H1 (cell line): ENCODE results near the gene PRKCA. TPM values are rescaled to one million over a fixed set of nuclear protein-coding genes. Genes with fewer than 3 reads are reported as not detected.
A peak's percentile ranks its signal among the peaks of the same experiment; 100 is the strongest.

Experiments
- CTCF ChIA-PET: fragments of 300-600 bp; sonication (Branson Sonifier 250); formaldehyde crosslinking; loops from one replicate; lab custom pipeline; 2021; ENCODE audit not compliant: partially characterized antibody; lab: Charles Lee
- POLR2A ChIA-PET: fragments of 300-600 bp; sonication (Branson Sonifier 250); formaldehyde crosslinking; loops from one replicate; lab custom pipeline; 2021; ENCODE audit warnings: inconsistent platforms; ENCODE audit not compliant: partially characterized antibody; lab: Charles Lee
- DNase-seq, 2 experiments: peaks; one replicate each; pipeline versions ENCODE4 v3.0.0 to v3.0.0-alpha.2; 2010 to 2022; ENCODE audit warnings: low spot score in 2 of 2, low read depth in 1 of 2, mixed read lengths in 1 of 2
- FAIRE-seq: peaks from 2 replicates; lab custom pipeline; 2011; peaks lifted over from hg19 to GRCh38; lab: Jason Lieb, UNC
- H2AFZ ChIP-seq: 2 replicates; pipeline ENCODE4 v1.8.1; 2012; ENCODE audit warnings: low read length, inconsistent platforms
- H2AK5ac ChIP-seq: 2 replicates; pipeline ENCODE4 v1.6.1; 2013; ENCODE audit warnings: low read depth, low read length
- H2BK120ac ChIP-seq: replicated peaks from 2 replicates; pipeline ENCODE3; 2013; ENCODE audit warnings: low read depth, low read length, inconsistent platforms
- H2BK12ac ChIP-seq: 2 replicates; pipeline ENCODE4 v1.6.1; 2013; ENCODE audit warnings: low read depth, low read length
- H2BK15ac ChIP-seq: 2 replicates; pipeline ENCODE4 v1.6.1; 2013; ENCODE audit warnings: low read length
- H2BK20ac ChIP-seq: 2 replicates; pipeline ENCODE4 v1.6.1; 2013; ENCODE audit warnings: low read length
- H2BK5ac ChIP-seq: 2 replicates; pipeline ENCODE4 v1.6.1; 2013; ENCODE audit warnings: low read depth, low read length
- H3K14ac ChIP-seq: 2 replicates; pipeline ENCODE4 v1.6.1; 2013; ENCODE audit warnings: inconsistent platforms; ENCODE audit not compliant: insufficient read length
- H3K18ac ChIP-seq: 2 replicates; pipeline ENCODE4 v1.6.1; 2013; ENCODE audit warnings: low read length; ENCODE audit errors: extremely low read depth
- H3K23ac ChIP-seq: 2 replicates; pipeline ENCODE4 v1.6.1; 2013; ENCODE audit warnings: inconsistent platforms; ENCODE audit not compliant: insufficient read length
- H3K23me2 ChIP-seq: 2 replicates; pipeline ENCODE4 v1.6.1; 2013; ENCODE audit warnings: low read depth, low read length
- H3K27ac ChIP-seq: 2 replicates; pipeline ENCODE4 v1.6.1; 2011; ENCODE audit warnings: low read depth, low read length, inconsistent platforms
- H3K27me3 ChIP-seq, 4 experiments: replicated peaks in 1 of 4; 1 replicate in 1 of 4; 2 replicates in 3 of 4; pipeline versions ENCODE4 v1.6.1 to v1.8.1; 2011 to 2013; ENCODE audit warnings: low read length in 3 of 4, mild to moderate bottlenecking in 3 of 4, inconsistent platforms in 2 of 4, mixed read lengths in 2 of 4, moderate library complexity in 1 of 4; ENCODE audit not compliant: control insufficient read depth in 3 of 4, insufficient read depth in 3 of 4; ENCODE audit errors: extremely low read depth in 1 of 4
- H3K36me3 ChIP-seq, 4 experiments: 2 replicates each; pipeline versions ENCODE4 v1.6.1 to v1.8.1; 2011 to 2013; ENCODE audit warnings: mild to moderate bottlenecking in 4 of 4, low read length in 3 of 4, moderate library complexity in 2 of 4, control low read depth in 1 of 4, inconsistent platforms in 1 of 4; ENCODE audit not compliant: insufficient read depth in 4 of 4, control insufficient read depth in 2 of 4
- H3K4ac ChIP-seq: replicated peaks from 2 replicates; pipeline ENCODE3; 2013; ENCODE audit warnings: low read length, low read depth, mixed read lengths, inconsistent platforms; ENCODE audit not compliant: insufficient read length
- H3K4me1 ChIP-seq, 4 experiments: replicated peaks in 1 of 4; 1 replicate in 1 of 4; 2 replicates in 3 of 4; pipeline versions ENCODE4 v1.6.1 to v1.8.1; 2011 to 2013; ENCODE audit warnings: low read length in 3 of 4, inconsistent platforms in 2 of 4, mixed read lengths in 1 of 4; ENCODE audit not compliant: insufficient read depth in 4 of 4, control insufficient read depth in 3 of 4
- H3K4me2 ChIP-seq, 2 experiments: 2 replicates each; pipeline versions ENCODE4 v1.6.1 to v1.8.1; 2011 to 2013; ENCODE audit warnings: low read depth in 2 of 2, low read length in 2 of 2, control low read depth in 1 of 2, inconsistent platforms in 1 of 2, mild to moderate bottlenecking in 1 of 2; ENCODE audit not compliant: insufficient read depth in 1 of 2
- H3K4me3 ChIP-seq, 4 experiments: fragments of 200-600, 300-600 bp in 1 of 4; sonication (generic), shearing (Covaris generic), sonication (Bioruptor Twin) in 1 of 4; 2 replicates each; pipeline versions ENCODE4 v1.5.1 to v1.8.1; 2011 to 2016; ENCODE audit warnings: low read length in 4 of 4, low read depth in 3 of 4, control low read depth in 2 of 4, inconsistent platforms in 2 of 4, mild to moderate bottlenecking in 2 of 4, mixed read lengths in 1 of 4, moderate library complexity in 1 of 4; ENCODE audit not compliant: insufficient read depth in 2 of 4; ENCODE audit errors: extremely low read depth in 1 of 4
- H3K56ac ChIP-seq: replicated peaks from 2 replicates; pipeline ENCODE3; 2013; ENCODE audit warnings: low read depth, mild to moderate bottlenecking, mixed read lengths, low read length, inconsistent platforms; ENCODE audit not compliant: insufficient read length
- H3K79me1 ChIP-seq: 2 replicates; pipeline ENCODE4 v1.6.1; 2013; ENCODE audit warnings: low read depth, low read length, control low read depth
- H3K79me2 ChIP-seq, 2 experiments: 2 replicates each; pipeline versions ENCODE4 v1.6.1 to v1.8.1; 2012 to 2013; ENCODE audit warnings: low read length in 2 of 2, mild to moderate bottlenecking in 2 of 2, inconsistent platforms in 1 of 2; ENCODE audit not compliant: insufficient read depth in 2 of 2, control insufficient read depth in 1 of 2
- H3K9ac ChIP-seq, 4 experiments: replicated peaks in 1 of 4; 1 replicate in 1 of 4; 2 replicates in 3 of 4; pipeline versions ENCODE4 v1.6.1 to v1.8.1; 2011 to 2013; ENCODE audit warnings: low read depth in 3 of 4, low read length in 3 of 4, control low read depth in 2 of 4, mild to moderate bottlenecking in 2 of 4, moderate library complexity in 2 of 4, inconsistent platforms in 1 of 4; ENCODE audit errors: extremely low read depth in 1 of 4
- H3K9me3 ChIP-seq, 2 experiments: 2 replicates each; pipeline versions ENCODE4 v1.6.1 to v1.8.1; 2012 to 2013; ENCODE audit warnings: mild to moderate bottlenecking in 2 of 2, moderate library complexity in 2 of 2, control low read depth in 1 of 2, inconsistent platforms in 1 of 2, low read depth in 1 of 2, low read length in 1 of 2, mixed read lengths in 1 of 2; ENCODE audit not compliant: insufficient read depth in 2 of 2
- H4K20me1 ChIP-seq, 2 experiments: replicated peaks in 1 of 2; 2 replicates each; pipeline versions ENCODE3 to v1.8.1; 2011 to 2013; ENCODE audit warnings: inconsistent platforms in 2 of 2, low read length in 2 of 2, mild to moderate bottlenecking in 1 of 2; ENCODE audit not compliant: insufficient read depth in 2 of 2, control insufficient read depth in 1 of 2
- H4K5ac ChIP-seq: 2 replicates; pipeline ENCODE4 v1.6.1; 2013; ENCODE audit warnings: low read length, low read depth, mixed read lengths, inconsistent platforms; ENCODE audit not compliant: insufficient read length
- H4K8ac ChIP-seq: 2 replicates; pipeline ENCODE4 v1.8.0; 2013; ENCODE audit warnings: mild to moderate bottlenecking, moderate library complexity, low read length, inconsistent platforms; ENCODE audit not compliant: insufficient read depth; ENCODE audit errors: extremely low read depth
- H4K91ac ChIP-seq: replicated peaks from 2 replicates; pipeline ENCODE3; 2013; ENCODE audit warnings: low read length, mixed read lengths, inconsistent platforms; ENCODE audit not compliant: insufficient read length
- CBX5 ChIP-seq: fragments of 300-800, 300-1000 bp; sonication (generic); IDR thresholded peaks from 2 replicates; pipeline ENCODE4 v1.7.1; 2016; ENCODE audit warnings: antibody characterized with exemption, low read length, low read depth
- EGR1 ChIP-seq: IDR thresholded peaks from 2 replicates; pipeline ENCODE4 v1.6.1; 2011; ENCODE audit warnings: low read depth, low read length, borderline replicate concordance
- HDAC6 ChIP-seq: IDR thresholded peaks from one replicate; pipeline ENCODE4 v1.7.1; 2012; ENCODE audit warnings: low read depth, mild to moderate bottlenecking, inconsistent platforms, low read length, moderate library complexity
- JUND ChIP-seq: IDR thresholded peaks from 2 replicates; pipeline ENCODE4 v1.6.1; 2011; ENCODE audit warnings: mild to moderate bottlenecking, improper control_type of control experiment, low read length
- KDM4A ChIP-seq: IDR thresholded peaks from one replicate; pipeline ENCODE4 v1.7.1; 2012; ENCODE audit warnings: low read depth, mild to moderate bottlenecking, moderate library complexity, low read length, inconsistent platforms; ENCODE audit not compliant: severe bottlenecking
- RBBP5 ChIP-seq: IDR thresholded peaks from 2 replicates; pipeline ENCODE4 v1.7.1; 2012; ENCODE audit warnings: low read depth, mild to moderate bottlenecking, inconsistent platforms, low read length, moderate library complexity, borderline replicate concordance
- RNF2 ChIP-seq: fragments of 200-900, 300-1000 bp; sonication (generic); IDR thresholded peaks from 2 replicates; pipeline ENCODE4 v1.7.1; 2016; ENCODE audit warnings: borderline replicate concordance, low read depth, mild to moderate bottlenecking, antibody characterized with exemption, low read length; ENCODE audit not compliant: poor library complexity, severe bottlenecking; ENCODE audit errors: missing control alignments
- WGBS, 2 experiments: shearing (Covaris generic) in 1 of 2; methylation state at CpG; one replicate each; pipeline versions ENCODE4 v1.1.6 to v1.1.7; 2013 to 2015; ENCODE audit warnings: low lambda C conversion rate in 2 of 2, mixed read lengths in 2 of 2, inconsistent platforms in 1 of 2, low coverage in 1 of 2, missing lambda C conversion rate in 1 of 2; ENCODE audit not compliant: insufficient replicate concordance in 2 of 2, insufficient coverage in 1 of 2, insufficient read length in 1 of 2; ENCODE audit errors: extremely low coverage in 1 of 2, missing lambda C conversion rate in 1 of 2; 5-methylcytosine and 5-hydroxymethylcytosine counted together
- polyA plus RNA-seq, 7 experiments: library from polyadenylated mRNA; depleted of rRNA in 3 of 7; stranded (reverse) in 5 of 7; unstranded in 2 of 7; fragments of >200 nt in 5 of 7; fragments of 200-250 nt in 2 of 7; gene quantifications; 1 replicate in 5 of 7; 2 replicates in 1 of 7; 4 replicates in 1 of 7; pipeline versions ENCODE4 v1.2.1 to v1.2.3, GENCODE V29; 2011 to 2013; ENCODE audit warnings: missing spikeins in 2 of 7, mixed read lengths in 2 of 7
- total RNA-seq: library from RNA; stranded (reverse); fragmentation: NEBNext Ultra II Directional; extraction: Animal tissue kit (Norgen Biotek cat#: 25700); gene quantifications from 2 replicates; pipeline ENCODE4 v1.2.1, GENCODE V29; 2021

PRKCA gene
- total and polyA plus RNA-seq, 2 of the 8 experiments (the other 6 are each of a cell fraction or from before 2014, with no cell fraction given), result 5.8 to 17.8 TPM

- Histone ChIP-seq H3K4ac (no peak overlapping the region), H3K9ac (no peak overlapping the region), H3K4me2 (no peak overlapping the region; a peak in 1 of 4 replicates), H3K23ac (no peak overlapping the region), H2AFZ (no peak overlapping the region), H3K56ac (no peak overlapping the region), H3K79me1 (no peaks in the 10 kb centered on the region; the same call in 1 of the 2 replicates), H3K18ac (no peak overlapping the region), H3K23me2 (no peaks in the 10 kb centered on the region), H4K8ac (peak overlapping the region; percentile 29; the same call in 1 of the 2 replicates), H2BK5ac (no peak overlapping the region; the same call in 1 of the 2 replicates), H2AK5ac (no peak overlapping the region), H4K5ac (no peak overlapping the region), H3K9me3 (no peaks in the 10 kb centered on the region; a peak in 1 of 4 replicates), H2BK120ac (no peak overlapping the region), H3K4me1 (peaks cover 0 to 3% (median 0%) of the 10 kb centered on the region in 4 experiments; a peak in 1 of 7 replicates), H3K27ac (no peak overlapping the region), H3K4me3 (no peak overlapping the region), H2BK12ac (no peak overlapping the region), H2BK20ac (0 out of 2 replicates have a peak overlapping the region, but pooled peaks have one; percentile 0), H3K27me3 (no peaks in the 10 kb centered on the region), H3K36me3 (no peaks in the 10 kb centered on the region), H4K20me1 (no peaks in the 10 kb centered on the region), H3K79me2 (no peaks in the 10 kb centered on the region), H2BK15ac (no peak overlapping the region), H4K91ac (no peak overlapping the region), H3K14ac (no peak overlapping the region)
- 100% methylated on average over 2 of the region's 2 CpGs; no CpG with 5 or more reads in 1 of the 2 experiments for WGBS, 2 experiments
- FAIRE-seq, result no peak
- TF ChIP-seq CBX5, result no peak
- TF ChIP-seq HDAC6, result no peak
- TF ChIP-seq KDM4A, result no peak
- TF ChIP-seq RNF2, result no peak
- no peak for TF ChIP-seq JUND
- TF ChIP-seq RBBP5, result no peak
- TF ChIP-seq EGR1, result no peak
- ChIA-PET POLR2A (interaction anchor here (1.3 to 1.7 kb wide), 4 partner anchors 10 to 16 kb away, joined by 3 to 4 read pairs (median 4); no protein-coding TSS in a partner anchor), CTCF (interaction anchor here (1.2 kb wide), 1 partner anchor 14 kb away, joined by 3 read pairs; no protein-coding TSS in a partner anchor)
- DNase-seq, result no peak
Measured at GRCh38 chr17:66593116-66593515, 290.7 kb downstream of the PRKCA start.
